Aorta (tissue), 5 donors: ENCODE data around the gene ACTR3C. TPM values are rescaled to one million over a fixed set of nuclear protein-coding genes. Genes with fewer than 3 reads are reported as not detected.
"Not testable (repeated sequence)": the region's sequence is repeated elsewhere in the genome, so short reads cannot be mapped to it uniquely, and the experiment has no call there.

Experiments used
- ATAC-seq: fragments of 200-7000 bp; cut with Tn5 transposase; one replicate; pipeline ENCODE4 v1.9.1; 2022; ENCODE audit warnings: moderate library complexity; ENCODE audit not compliant: low FRiP score
- DNase-seq, 2 donors: peaks; one replicate each; pipeline ENCODE4 v3.0.0-alpha.2; 2020
- H3K27ac ChIP-seq, 2 donors: one replicate each; pipeline ENCODE4 v1.5.1; 2013; ENCODE audit warnings: low read length in 2 of 2, mild to moderate bottlenecking in 2 of 2, moderate library complexity in 2 of 2, control low read depth in 1 of 2, inconsistent platforms in 1 of 2, low read depth in 1 of 2
- H3K27me3 ChIP-seq, 2 donors: one replicate each; pipeline ENCODE4 v1.6.1; 2013; ENCODE audit warnings: control low read depth in 1 of 2, low read length in 1 of 2, mild to moderate bottlenecking in 1 of 2, moderate library complexity in 1 of 2; ENCODE audit not compliant: insufficient read depth in 2 of 2, control insufficient read depth in 1 of 2
- H3K36me3 ChIP-seq, 2 donors: one replicate each; pipeline ENCODE4 v1.6.1; 2013; ENCODE audit warnings: control low read depth in 1 of 2, low read length in 1 of 2, mild to moderate bottlenecking in 1 of 2; ENCODE audit not compliant: insufficient read depth in 2 of 2, control insufficient read depth in 1 of 2
- H3K4me1 ChIP-seq, 2 donors: one replicate each; pipeline ENCODE4 v1.6.1; 2013; ENCODE audit warnings: low read length in 2 of 2, control low read depth in 1 of 2, mild to moderate bottlenecking in 1 of 2, moderate library complexity in 1 of 2; ENCODE audit not compliant: insufficient read depth in 2 of 2, control insufficient read depth in 1 of 2
- H3K4me3 ChIP-seq, 2 donors: one replicate each; pipeline ENCODE4 v1.5.1; 2013; ENCODE audit warnings: low read length in 2 of 2, control low read depth in 1 of 2, mild to moderate bottlenecking in 1 of 2
- H3K9me3 ChIP-seq: one replicate; pipeline ENCODE4 v1.6.1; 2013; ENCODE audit warnings: mild to moderate bottlenecking, low read length; ENCODE audit not compliant: control insufficient read depth
- WGBS, 2 donors: extraction: QIAGEN DNeasy Blood & Tissue Kit; methylation state at CpG; one replicate each; pipeline ENCODE4 v1.1.7; 2013; 5-methylcytosine and 5-hydroxymethylcytosine counted together
- intact Hi-C, 2 donors: fragments of 100-400 bp; cut with DNase I; formaldehyde crosslinking; loops; one replicate each; pipeline versions ENCODE4 v1.14.2 to v1.15.0; 2022
- polyA plus RNA-seq, 2 donors: library from polyadenylated mRNA; stranded (reverse); fragments of 200-250 nt; gene quantifications; one replicate each; pipeline ENCODE4 v1.2.3, GENCODE V29; 2013
- total RNA-seq, 2 donors: library from RNA; stranded (reverse); fragmentation: NEBNext Ultra II Directional; extraction: Animal tissue kit (Norgen Biotek cat#: 25700); gene quantifications; one replicate each; pipeline ENCODE4 v1.2.1, GENCODE V29; 2021
- donor health status: healthy with polysubstance abuse.
- donor health status: Bipolar disorder and iron deficiency.
- donor health status: DM: no; HTN: no; CAD: no.
- donor health status: DM: no; HTN: no; CAD: no.
- donor health status: DM: yes; HTN: yes; CAD: no.

The ACTR3C gene
- total and polyA plus RNA-seq, 4 donors: 0.75 to 5.2 (median 1.2) TPM; not detected in 1

- not testable (repeated sequence) for H3K4me3 ChIP-seq, H3K27me3 ChIP-seq, H3K4me1 ChIP-seq, H3K9me3 ChIP-seq, H3K27ac ChIP-seq, ATAC-seq, DNase-seq, H3K36me3 ChIP-seq
- 28 to 35% methylated on average over 2 of the region's 2 CpGs for WGBS, 2 donors
- intact Hi-C loops: loop anchor here in 1 of 2 donors (10.0 kb wide), 1 partner anchor 109 kb away; no protein-coding TSS in a partner anchor
Observed at GRCh38 chr7:150305903-150306284, 17.5 kb downstream of the ACTR3C start.

GRCh38 chr7:150305259-150305902, 18.0 kb downstream of the ACTR3C start:
- ATAC-seq, H3K9me3 ChIP-seq, H3K4me1 ChIP-seq, H3K36me3 ChIP-seq, DNase-seq, H3K27ac ChIP-seq, H3K4me3 ChIP-seq, H3K27me3 ChIP-seq: not testable (repeated sequence)
- 83 to 84% methylated on average over 11 of the region's 11 CpGs for WGBS, 2 donors
- intact Hi-C loops: loop anchor here in 1 of 2 donors (10.0 kb wide), 1 partner anchor 109 kb away; no protein-coding TSS in a partner anchor

- DNase-seq: not testable (repeated sequence)
Observed at GRCh38 chr7:150304499-150305258, 18.7 kb downstream of the ACTR3C start.

GRCh38 chr7:150302908-150303310, 20.4 kb downstream of the ACTR3C start:
- not testable (repeated sequence) for DNase-seq, H3K4me3 ChIP-seq, H3K4me1 ChIP-seq, H3K27me3 ChIP-seq, H3K9me3 ChIP-seq, H3K36me3 ChIP-seq, ATAC-seq, H3K27ac ChIP-seq
- intact Hi-C loops: loop anchor here in 1 of 2 donors (10.0 kb wide), 1 partner anchor 112 kb away; no protein-coding TSS in a partner anchor
- WGBS, 2 donors: 36 to 45% methylated on average over 1 of the region's 1 CpG

More at GRCh38 chr7:150304499-150305258, 18.7 kb downstream of the ACTR3C start:
- H3K27ac ChIP-seq, H3K27me3 ChIP-seq, ATAC-seq, H3K36me3 ChIP-seq, H3K4me1 ChIP-seq, H3K9me3 ChIP-seq, H3K4me3 ChIP-seq: not testable (repeated sequence)
- intact Hi-C loops: loop anchor here in 1 of 2 donors (10.0 kb wide), 1 partner anchor 110 kb away; no protein-coding TSS in a partner anchor
- 83 to 87% methylated on average over 6 to 8 of the region's 8 CpGs for WGBS, 2 donors

GRCh38 chr7:150297978-150298377, 25.4 kb downstream of the ACTR3C start:
- ATAC-seq, H3K36me3 ChIP-seq, H3K27ac ChIP-seq, H3K4me3 ChIP-seq, DNase-seq, H3K4me1 ChIP-seq, H3K27me3 ChIP-seq, intact Hi-C loops, H3K9me3 ChIP-seq: not testable (repeated sequence)

GRCh38 chr7:150296802-150297201, 26.5 kb downstream of the ACTR3C start:
- intact Hi-C loops, DNase-seq, H3K27me3 ChIP-seq, H3K27ac ChIP-seq, ATAC-seq, H3K4me3 ChIP-seq, H3K4me1 ChIP-seq, H3K36me3 ChIP-seq, H3K9me3 ChIP-seq: not testable (repeated sequence)
- 87 to 89% methylated on average over 8 to 9 of the region's 10 CpGs for WGBS, 2 donors

GRCh38 chr7:150295614-150296013, 27.7 kb downstream of the ACTR3C start:
- DNase-seq, H3K36me3 ChIP-seq, H3K4me3 ChIP-seq, H3K27me3 ChIP-seq, H3K4me1 ChIP-seq, ATAC-seq, H3K27ac ChIP-seq, H3K9me3 ChIP-seq, intact Hi-C loops: not testable (repeated sequence)
- WGBS, 2 donors: 64 to 72% methylated on average over 3 of the region's 8 CpGs

- ATAC-seq, H3K4me1 ChIP-seq, intact Hi-C loops, H3K27me3 ChIP-seq, H3K27ac ChIP-seq, H3K36me3 ChIP-seq, DNase-seq, H3K9me3 ChIP-seq, H3K4me3 ChIP-seq: not testable (repeated sequence)
- 87 to 94% methylated on average over 6 to 8 of the region's 8 CpGs for WGBS, 2 donors
Observed at GRCh38 chr7:150295027-150295426, 28.3 kb downstream of the ACTR3C start.
